HCT116 (cell line): ENCODE results near the gene TACC2. TPM values are rescaled to one million over a fixed set of nuclear protein-coding genes. Genes with fewer than 3 reads are reported as not detected.

Experiments used
- ATAC-seq: fragments of 200-7000 bp; cut with Tn5 transposase; 2 replicates; pipeline ENCODE4 v1.9.1; 2020; ENCODE audit warnings: mild to moderate bottlenecking, moderate library complexity
- BruUV-seq: library from RNA; stranded (reverse); fragments of 400-500 nt; replicated peaks from 2 replicates; lab custom pipeline; 2021; lab: Mats Ljungman, UMichigan
- CTCF ChIA-PET: fragments of 300-600 bp; sonication (Branson Sonifier 250); formaldehyde crosslinking; loops from one replicate; lab custom pipeline; 2021; ENCODE audit warnings: antibody characterized with exemption; lab: Charles Lee
- POLR2A ChIA-PET: fragments of 300-600, 350-600 bp; sonication (Branson Sonifier 250); formaldehyde crosslinking; loops from one replicate; lab custom pipeline; 2021; ENCODE audit warnings: antibody characterized with exemption; lab: Charles Lee
- RAD21 ChIA-PET, 2 experiments: fragments of 300-600 bp; sonication (Branson Sonifier 250); formaldehyde crosslinking; loops; one replicate each; lab custom pipeline; 2023; ENCODE audit warnings: low total read pairs in 2 of 2; ENCODE audit not compliant: uncharacterized antibody in 2 of 2, unreplicated experiment in 2 of 2, low non-redundant PET in 1 of 2; lab: Charles Lee
- DNase-seq: peaks from one replicate; pipeline ENCODE4 v3.0.0-alpha.2; 2010; ENCODE audit warnings: low read depth, low spot score
- H2AFZ ChIP-seq: fragments of 200-600 bp; shearing (Covaris generic), sonication (generic); 2 replicates; pipeline ENCODE4 v1.6.1; 2017; ENCODE audit warnings: low read depth, mixed run types, mixed read lengths, antibody characterized with exemption, low read length; ENCODE audit not compliant: poor library complexity, severe bottlenecking
- H3K27ac ChIP-seq: 2 replicates; pipeline ENCODE4 v1.5.1; 2012; ENCODE audit warnings: low read depth, low read length
- H3K27me3 ChIP-seq: fragments of 200-600 bp; sonication (generic); 2 replicates; pipeline ENCODE4 v1.6.1; 2016; ENCODE audit warnings: mixed run types, low read length, mixed read lengths; ENCODE audit not compliant: insufficient read depth
- H3K36me3 ChIP-seq, 2 experiments: fragments of 200-500 bp in 1 of 2; fragments of 200-600 bp in 1 of 2; sonication (Bioruptor generic) in 1 of 2; sonication (generic) in 1 of 2; 2 replicates each; pipeline versions ENCODE4 v1.5.1 to v1.6.1; 2014 to 2016; ENCODE audit warnings: low read length in 2 of 2, inconsistent platforms in 1 of 2, mixed read lengths in 1 of 2, mixed run types in 1 of 2; ENCODE audit not compliant: insufficient read depth in 2 of 2, control insufficient read depth in 1 of 2
- H3K4me1 ChIP-seq, 2 experiments: fragments of 200-600 bp in 1 of 2; sonication (generic) in 1 of 2; 2 replicates each; pipeline versions ENCODE4 v1.5.1 to v1.6.1; 2012 to 2017; ENCODE audit warnings: low read length in 2 of 2, inconsistent platforms in 1 of 2, mild to moderate bottlenecking in 1 of 2, mixed read lengths in 1 of 2, mixed run types in 1 of 2, moderate library complexity in 1 of 2; ENCODE audit not compliant: insufficient read depth in 2 of 2, control insufficient read depth in 1 of 2
- H3K4me2 ChIP-seq: fragments of 200-600 bp; sonication (generic); 2 replicates; pipeline ENCODE4 v1.6.1; 2017; ENCODE audit warnings: mixed run types, low read length, mixed read lengths
- H3K4me3 ChIP-seq, 2 experiments: fragments of 200-600 bp in 1 of 2; sonication (generic) in 1 of 2; replicated peaks in 1 of 2; 2 replicates each; pipeline ENCODE4 v1.5.1; 2011 to 2016; ENCODE audit warnings: low read length in 2 of 2, control low read depth in 1 of 2, low read depth in 1 of 2, mild to moderate bottlenecking in 1 of 2, mixed read lengths in 1 of 2, mixed run types in 1 of 2
- H3K79me2 ChIP-seq: fragments of 200-600 bp; sonication (generic); 2 replicates; pipeline ENCODE4 v1.6.1; 2017; ENCODE audit warnings: mild to moderate bottlenecking, mixed run types, low read length, moderate library complexity, mixed read lengths; ENCODE audit not compliant: insufficient read depth
- H3K9ac ChIP-seq: fragments of 200-600 bp; sonication (generic); 2 replicates; pipeline ENCODE4 v1.6.1; 2016; ENCODE audit warnings: low read length, mixed read lengths
- H3K9me2 ChIP-seq: fragments of 200-600 bp; sonication (generic), shearing (Covaris generic); 2 replicates; pipeline ENCODE4 v1.6.1; 2017; ENCODE audit warnings: mixed run types, mild to moderate bottlenecking, moderate library complexity; ENCODE audit not compliant: insufficient read depth
- H3K9me3 ChIP-seq, 2 experiments: fragments of 200-500 bp in 1 of 2; fragments of 200-600 bp in 1 of 2; sonication (Bioruptor generic) in 1 of 2; sonication (generic) in 1 of 2; 2 replicates each; pipeline ENCODE4 v1.6.1; 2014 to 2017; ENCODE audit warnings: low read length in 2 of 2, mixed read lengths in 2 of 2, inconsistent platforms in 1 of 2, low read depth in 1 of 2, mild to moderate bottlenecking in 1 of 2, mixed run types in 1 of 2, moderate library complexity in 1 of 2; ENCODE audit not compliant: control insufficient read depth in 1 of 2, insufficient read depth in 1 of 2
- H4K20me1 ChIP-seq: fragments of 200-600 bp; sonication (generic), shearing (Covaris generic); 2 replicates; pipeline ENCODE4 v1.6.1; 2017; ENCODE audit warnings: mixed run types, mild to moderate bottlenecking, moderate library complexity; ENCODE audit not compliant: insufficient read depth
- CBX3 ChIP-seq: IDR thresholded peaks from 2 replicates; pipeline ENCODE4 v1.6.1; 2012; ENCODE audit warnings: low read depth
- CEBPB ChIP-seq: IDR thresholded peaks from 2 replicates; pipeline ENCODE4 v1.6.1; 2012; ENCODE audit warnings: low read depth
- CTCF ChIP-seq, 3 experiments: fragments of 200-600 bp in 1 of 3; sonication (generic) in 1 of 3; IDR thresholded peaks in 2 of 3; conservative IDR thresholded peaks in 1 of 3; 2 replicates each; pipeline ENCODE4 v1.5.1; 2012 to 2017; ENCODE audit warnings: low read depth in 2 of 3, low read length in 2 of 3, antibody characterized with exemption in 1 of 3, borderline replicate concordance in 1 of 3, control low read depth in 1 of 3, mild to moderate bottlenecking in 1 of 3, mixed read lengths in 1 of 3, mixed run types in 1 of 3, moderate library complexity in 1 of 3; ENCODE audit not compliant: insufficient read depth in 1 of 3
- EGR1 ChIP-seq: IDR thresholded peaks from 2 replicates; pipeline ENCODE4 v1.6.1; 2012; ENCODE audit warnings: low read depth
- EZH2 ChIP-seq: fragments of 200-600 bp; sonication (generic); IDR thresholded peaks from 2 replicates; pipeline ENCODE4 v1.6.1; 2017; ENCODE audit warnings: antibody characterized with exemption, mixed run types
- FOSL1 ChIP-seq: IDR thresholded peaks from 2 replicates; pipeline ENCODE4 v1.6.1; 2012; ENCODE audit warnings: low read depth
- JUND ChIP-seq: IDR thresholded peaks from 2 replicates; pipeline ENCODE4 v1.6.1; 2012
- MAX ChIP-seq: IDR thresholded peaks from 2 replicates; pipeline ENCODE4 v1.6.1; 2012
- POLR2A ChIP-seq: IDR thresholded peaks from 2 replicates; pipeline ENCODE4 v1.7.0; 2011; ENCODE audit warnings: borderline replicate concordance; ENCODE audit not compliant: insufficient read depth, insufficient read length; ENCODE audit errors: extremely low read depth
- POLR2AphosphoS5 ChIP-seq: IDR thresholded peaks from 2 replicates; pipeline ENCODE4 v1.6.1; 2011; ENCODE audit warnings: mild to moderate bottlenecking, low read depth, low read length, moderate library complexity
- RAD21 ChIP-seq: IDR thresholded peaks from 2 replicates; pipeline ENCODE4 v1.6.1; 2012; ENCODE audit warnings: low read depth, mild to moderate bottlenecking
- SP1 ChIP-seq: IDR thresholded peaks from 2 replicates; pipeline ENCODE4 v1.6.1; 2012; ENCODE audit warnings: low read depth
- SRF ChIP-seq: IDR thresholded peaks from 2 replicates; pipeline ENCODE4 v1.6.1; 2012; ENCODE audit warnings: low read depth
- TCF7L2 ChIP-seq: IDR thresholded peaks from 2 replicates; pipeline ENCODE4 v1.7.0; 2011; ENCODE audit warnings: borderline replicate concordance, inconsistent platforms; ENCODE audit not compliant: insufficient read depth, insufficient read length; ENCODE audit errors: extremely low read depth
- YY1 ChIP-seq: IDR thresholded peaks from 2 replicates; pipeline ENCODE4 v1.6.1; 2011; ENCODE audit warnings: low read length, low read depth, moderate library complexity, mild to moderate bottlenecking; ENCODE audit not compliant: insufficient replicate concordance; ENCODE audit errors: extremely low read depth
- ZBTB33 ChIP-seq: IDR thresholded peaks from 2 replicates; pipeline ENCODE4 v1.6.1; 2011; ENCODE audit warnings: mild to moderate bottlenecking, low read length, moderate library complexity; ENCODE audit not compliant: insufficient replicate concordance; ENCODE audit errors: extremely low read depth
- ZNF274 ChIP-seq: fragments of 200-500 bp; sonication (Bioruptor generic); IDR thresholded peaks from 2 replicates; pipeline ENCODE4 v1.6.1; 2014; ENCODE audit warnings: mild to moderate bottlenecking, low read depth, low read length, inconsistent platforms
- intact Hi-C: fragments of 100-400 bp; cut with micrococcal nuclease; formaldehyde crosslinking; loops from 2 replicates; pipeline ENCODE4 v1.10.0; 2022
- total RNA-seq: library from RNA; stranded (reverse); gene quantifications from one replicate; pipeline ENCODE4 v1.2.1, GENCODE V29; 2021; ENCODE audit not compliant: unreplicated experiment

The TACC2 gene
- total RNA-seq, 1 experiment from 2014 or later: 38.6 TPM

- Histone ChIP-seq H3K27me3 (no peaks in the 10 kb centered on the region), H3K27ac (no peak overlapping the region), H3K79me2 (no peaks in the 10 kb centered on the region), H4K20me1 (no peaks in the 10 kb centered on the region), H3K4me2 (no peak overlapping the region), H2AFZ (no peak overlapping the region), H3K9ac (no peak overlapping the region), H3K9me2 (no peaks in the 10 kb centered on the region), H3K9me3 (no peaks in the 10 kb centered on the region), H3K36me3 (no peaks in the 10 kb centered on the region), H3K4me1 (peaks cover 19 to 25% of the 10 kb centered on the region in 2 experiments), H3K4me3 (no peak overlapping the region)
- ChIA-PET POLR2A (no interaction called here), RAD21 (interaction anchor here in 1 of 2 experiments (0.5 kb wide), 1 partner anchor 18 kb away, joined by 3 read pairs; no protein-coding TSS in a partner anchor), CTCF (interaction anchor here (1.1 to 1.5 kb wide), 4 partner anchors 10 to 153 kb away, joined by 3 to 5 read pairs (median 3); no protein-coding TSS in a partner anchor)
- ATAC-seq (peak; percentile 67), DNase-seq (peak; percentile 57)
- BruUV-seq: no TSS peak
- intact Hi-C loops: loop anchor here (1.0 to 5.0 kb wide), 3 partner anchors 59 to 213 kb away; no protein-coding TSS in a partner anchor
- TF ChIP-seq CEBPB (no peak), EGR1 (no peak), JUND (no peak), ZNF274 (no peak), CTCF (IDR thresholded peaks at IDR 0.05 in 2 of 3, conservative IDR thresholded peaks at IDR 0.05 in 1 of 3; ENCODE audit: borderline replicate concordance in 1 of 3, insufficient read depth in 1 of 3, low read depth in 2 of 3, low read length in 2 of 3) (peak; percentile 86 to 97 (median 92)), SP1 (no peak), POLR2AphosphoS5 (no peak), EZH2 (no peak), MAX (peak; percentile 32; the same call in 1 of the 2 replicates), POLR2A (no peak), FOSL1 (no peak), RAD21 (peak; percentile 97), YY1 (no peak), ZBTB33 (no peak), SRF (no peak), TCF7L2 (no peak), CBX3 (peak; percentile 73)
These were observed 65.4 kb downstream of the TACC2 start for GRCh38 chr10:122054048-122055025.
